ENCODE results near the gene TPST1. TPM values are rescaled to one million over a fixed set of nuclear protein-coding genes. Genes with fewer than 3 reads are reported as not detected.

The TPST1 gene
- total and polyA plus RNA-seq, 2 of the 8 experiments (the other 6 are each of a cell fraction or from before 2014, with no cell fraction given) = 8.2 to 18.4 TPM

GRCh38 chr7:66256281-66256680 is 51.1 kb downstream of the TPST1 start:
- no peak overlapping the region for H3K14ac ChIP-seq (ENCODE audit: insufficient read length)
- no peaks in the 10 kb centered on the region for H4K20me1 ChIP-seq (replicated peaks in 1 of 2; ENCODE audit: control insufficient read depth in 1 of 2, insufficient read depth in 2 of 2, low read length in 2 of 2)
- H2AFZ ChIP-seq (ENCODE audit: low read length) = no peak overlapping the region
- POLR2A ChIA-PET (ENCODE audit: partially characterized antibody) = no interaction called here
- H3K56ac ChIP-seq (replicated peaks; ENCODE audit: insufficient read length, low read depth, low read length) = no peak overlapping the region
- no peak overlapping the region for H2BK5ac ChIP-seq (ENCODE audit: low read depth, low read length)
- H2BK12ac ChIP-seq (ENCODE audit: low read depth, low read length) = no peak overlapping the region
- H4K91ac ChIP-seq (replicated peaks; ENCODE audit: insufficient read length, low read length) = no peak overlapping the region
- H3K4ac ChIP-seq (replicated peaks; ENCODE audit: insufficient read length, low read depth, low read length) = no peak overlapping the region
- CTCF ChIA-PET (ENCODE audit: partially characterized antibody) = no interaction called here
- no peak overlapping the region for H3K18ac ChIP-seq (ENCODE audit: extremely low read depth, low read length)
- no peak overlapping the region for H2BK20ac ChIP-seq (ENCODE audit: low read length)
- no peak overlapping the region for H3K27ac ChIP-seq (ENCODE audit: low read depth, low read length)
- WGBS, 2 experiments (ENCODE audit: extremely low coverage in 1 of 2, insufficient coverage in 1 of 2, insufficient read length in 1 of 2, insufficient replicate concordance in 2 of 2, low coverage in 1 of 2, low lambda C conversion rate in 2 of 2, missing lambda C conversion rate in 1 of 2) = 93% methylated on average over 1 of the region's 1 CpG; no CpG with 5 or more reads in 1 of the 2 experiments
- H3K36me3 ChIP-seq (ENCODE audit: control insufficient read depth in 2 of 4, insufficient read depth in 4 of 4, low read length in 3 of 4) = no peaks in the 10 kb centered on the region
- H3K4me2 ChIP-seq (ENCODE audit: insufficient read depth in 1 of 2, low read depth in 2 of 2, low read length in 2 of 2) = no peak overlapping the region
- H3K4me1 ChIP-seq (replicated peaks in 1 of 4; ENCODE audit: control insufficient read depth in 3 of 4, insufficient read depth in 4 of 4, low read length in 3 of 4) = peaks cover 0 to 3% (median 1%) of the 10 kb centered on the region in 4 experiments; a peak in 2 of 7 replicates
- no peak overlapping the region for H4K8ac ChIP-seq (ENCODE audit: extremely low read depth, insufficient read depth, low read length)
- H2BK120ac ChIP-seq (replicated peaks; ENCODE audit: low read depth, low read length) = no peak overlapping the region
- no peak for DNase-seq (ENCODE audit: low read depth in 1 of 2, low spot score in 2 of 2)
- no peaks in the 10 kb centered on the region for H3K9me3 ChIP-seq (ENCODE audit: insufficient read depth in 2 of 2, low read depth in 1 of 2, low read length in 1 of 2)
- H3K23me2 ChIP-seq (ENCODE audit: low read depth, low read length) = no peaks in the 10 kb centered on the region
- peaks cover 0 to 8% of the 10 kb centered on the region in 2 experiments; a peak in 1 of 4 replicates for H3K79me2 ChIP-seq (ENCODE audit: control insufficient read depth in 1 of 2, insufficient read depth in 2 of 2, low read length in 2 of 2)
- no peak overlapping the region for H3K9ac ChIP-seq (replicated peaks in 1 of 4; ENCODE audit: extremely low read depth in 1 of 4, low read depth in 3 of 4, low read length in 3 of 4)
- H3K27me3 ChIP-seq (replicated peaks in 1 of 4; ENCODE audit: control insufficient read depth in 3 of 4, extremely low read depth in 1 of 4, insufficient read depth in 3 of 4, low read length in 3 of 4) = no peaks in the 10 kb centered on the region
- no peak overlapping the region for H2BK15ac ChIP-seq (ENCODE audit: low read length)
- no peaks in the 10 kb centered on the region for H3K79me1 ChIP-seq (ENCODE audit: low read depth, low read length)
- H3K4me3 ChIP-seq (ENCODE audit: extremely low read depth in 1 of 4, insufficient read depth in 2 of 4, low read depth in 3 of 4, low read length in 4 of 4) = no peak overlapping the region
- H2AK5ac ChIP-seq (ENCODE audit: low read depth, low read length) = no peak overlapping the region
- TF ChIP-seq MAFK (IDR thresholded peaks at IDR 0.05; ENCODE audit: low read depth, low read length) (no peak), MAX (IDR thresholded peaks at IDR 0.05) (no peak), POLR2AphosphoS5 (IDR thresholded peaks at IDR 0.05; ENCODE audit: low read depth, low read length) (no peak), SP1 (IDR thresholded peaks at IDR 0.05; ENCODE audit: low read depth, low read length) (no peak), PHF8 (conservative IDR thresholded peaks at IDR 0.05; ENCODE audit: low read depth, low read length) (no peak), JUN (IDR thresholded peaks at IDR 0.05; ENCODE audit: low read depth, low read length) (no peak), GABPA (IDR thresholded peaks at IDR 0.05; ENCODE audit: borderline replicate concordance, insufficient read depth, low read length) (no peak), CHD1 (IDR thresholded peaks at IDR 0.05; ENCODE audit: low read depth, low read length) (no peak), RAD21 (IDR thresholded peaks at IDR 0.05 in 1 of 2, conservative IDR thresholded peaks at IDR 0.05 in 1 of 2; ENCODE audit: low read depth in 2 of 2, low read length in 2 of 2) (no peak)
- no peak overlapping the region for H3K23ac ChIP-seq (ENCODE audit: insufficient read length)
- no peak for FAIRE-seq
- no peak overlapping the region for H4K5ac ChIP-seq (ENCODE audit: insufficient read length, low read depth, low read length)

Measured in H1 (cell line).